SKM-1 (cell line): ENCODE results near the gene ACVR2A.
A peak's percentile ranks its signal among the peaks of the same experiment; 100 is the strongest.

Experiments used
- DNase-seq: peaks from one replicate; lab custom pipeline; 2025; ENCODE audit not compliant: unreplicated experiment; lab: John Stamatoyannopoulos, UW

Gene ACVR2A

GRCh38 chr2:147917161-147917560 is 72.3 kb downstream of the ACVR2A start:
- no peak for DNase-seq

GRCh38 chr2:147923846-147924245 is 79.0 kb downstream of the ACVR2A start:
- no peak for DNase-seq

GRCh38 chr2:147924647-147925046 is 79.8 kb downstream of the ACVR2A start:
- DNase-seq: no peak

- no peak for DNase-seq
Measured at GRCh38 chr2:147925886-147926285, 81.1 kb downstream of the ACVR2A start.

- no peak for DNase-seq
Measured at GRCh38 chr2:147927053-147927588, 82.3 kb downstream of the ACVR2A start.

- no peak for DNase-seq
Measured at GRCh38 chr2:147933931-147934330, 89.1 kb downstream of the ACVR2A start.

GRCh38 chr2:147934881-147935620 is 90.2 kb downstream of the ACVR2A start:
- no peak for DNase-seq

- DNase-seq: peak; percentile 24
Measured at GRCh38 chr2:147937744-147938349, 93.0 kb downstream of the ACVR2A start.

- no peak for DNase-seq
Measured at GRCh38 chr2:147939313-147939712, 94.5 kb downstream of the ACVR2A start.

GRCh38 chr2:147945660-147946059 is 100.8 kb downstream of the ACVR2A start:
- no peak for DNase-seq

- no peak for DNase-seq
Measured at GRCh38 chr2:147952118-147952517, 107.3 kb downstream of the ACVR2A start.

- DNase-seq: no peak
Measured at GRCh38 chr2:147968571-147968970, 123.7 kb downstream of the ACVR2A start.

- no peak for DNase-seq
Measured at GRCh38 chr2:147976102-147976501, 131.3 kb downstream of the ACVR2A start.

- no peak for DNase-seq
Measured at GRCh38 chr2:147977679-147978078, 132.8 kb downstream of the ACVR2A start.
